WTC11 (cell line): ENCODE measurements around the gene STK16. TPM values are rescaled to one million over a fixed set of nuclear protein-coding genes. Genes with fewer than 3 reads are reported as not detected.

Experiments
- ATAC-seq: fragments of 200-7000 bp; cut with Tn5 transposase; 2 replicates; pipeline ENCODE4 v1.10.0; 2021; ENCODE audit warnings: mild to moderate bottlenecking, moderate library complexity
- CTCF ChIA-PET: fragments of 300-600 bp; sonication (Branson Sonifier 250); formaldehyde crosslinking; loops from one replicate; lab custom pipeline; 2021; ENCODE audit warnings: antibody characterized with exemption; lab: Charles Lee
- POLR2A ChIA-PET: fragments of 350-600 bp; sonication (Branson Sonifier 250); formaldehyde crosslinking; loops from one replicate; lab custom pipeline; 2021; ENCODE audit warnings: antibody characterized with exemption; lab: Charles Lee
- DNase-seq: peaks from one replicate; pipeline ENCODE4 v3.0.0; 2021; ENCODE audit warnings: low spot score
- H3K27ac Mint-ChIP-seq: 2 replicates; pipeline ENCODE4 v1.8.0; 2021; ENCODE audit warnings: mixed read lengths
- H3K27me3 Mint-ChIP-seq: 2 replicates; pipeline ENCODE4 v1.8.0; 2021; ENCODE audit warnings: low read depth, mild to moderate bottlenecking, moderate library complexity, mixed read lengths
- H3K36me3 Mint-ChIP-seq: 2 replicates; pipeline ENCODE4 v1.8.0; 2021; ENCODE audit warnings: mixed read lengths
- H3K4me1 Mint-ChIP-seq: 2 replicates; pipeline ENCODE4 v1.8.0; 2022; ENCODE audit warnings: mixed read lengths
- H3K4me3 Mint-ChIP-seq: 2 replicates; pipeline ENCODE4 v1.8.0; 2021; ENCODE audit warnings: mild to moderate bottlenecking, moderate library complexity, mixed read lengths
- H3K9me3 Mint-ChIP-seq: 2 replicates; pipeline ENCODE4 v1.8.0; 2021; ENCODE audit warnings: mixed read lengths
- ATF3 ChIP-seq: sonication (generic); formaldehyde crosslinking; conservative IDR thresholded peaks from 2 replicates; pipeline ENCODE4 v1.8.1; 2022; ENCODE audit warnings: mild to moderate bottlenecking, missing genetic modification reagents
- CREB1 ChIP-seq: sonication (generic); formaldehyde crosslinking; IDR thresholded peaks from 2 replicates; pipeline ENCODE4 v1.8.0; 2023; ENCODE audit warnings: mild to moderate bottlenecking, missing genetic modification reagents
- ELF4 ChIP-seq: sonication (generic); formaldehyde crosslinking; IDR thresholded peaks from 2 replicates; pipeline ENCODE4 v1.8.1; 2022; ENCODE audit warnings: low read depth, mild to moderate bottlenecking, moderate library complexity, missing genetic modification reagents
- EMX1 ChIP-seq: fragments of 250-450 bp; sonication (Bioruptor Pico); IDR thresholded peaks from 2 replicates; pipeline ENCODE4 v1.8.0; 2021; ENCODE audit warnings: mild to moderate bottlenecking
- ERG ChIP-seq: fragments of 250-450 bp; sonication (Bioruptor Pico); IDR thresholded peaks from 2 replicates; pipeline ENCODE4 v1.8.0; 2021; ENCODE audit warnings: mild to moderate bottlenecking
- HMGA2 ChIP-seq: fragments of 250-450 bp; sonication (Bioruptor Pico); IDR thresholded peaks from 2 replicates; pipeline ENCODE4 v1.4.0; 2021; ENCODE audit warnings: mild to moderate bottlenecking, moderate library complexity
- HMGXB4 ChIP-seq: sonication (generic); formaldehyde crosslinking; IDR thresholded peaks from 2 replicates; pipeline ENCODE4 v1.8.1; 2023; ENCODE audit warnings: mild to moderate bottlenecking, moderate library complexity, missing genetic modification reagents
- JAZF1 ChIP-seq: fragments of 250-450 bp; sonication (Bioruptor Pico); IDR thresholded peaks from 2 replicates; pipeline ENCODE4 v1.9.0; 2021; ENCODE audit warnings: moderate library complexity, mild to moderate bottlenecking, inconsistent platforms
- MYBL2 ChIP-seq: sonication (generic); formaldehyde crosslinking; IDR thresholded peaks from 2 replicates; pipeline ENCODE4 v1.8.1; 2023; ENCODE audit warnings: mild to moderate bottlenecking, moderate library complexity, missing genetic modification reagents
- NFE2L1 ChIP-seq: sonication (generic); formaldehyde crosslinking; IDR thresholded peaks from 2 replicates; pipeline ENCODE4 v1.8.1; 2023; ENCODE audit warnings: missing genetic modification reagents
- NR1H2 ChIP-seq: sonication (generic); formaldehyde crosslinking; IDR thresholded peaks from 2 replicates; pipeline ENCODE4 v1.9.0; 2021; ENCODE audit warnings: mild to moderate bottlenecking, moderate library complexity, missing genetic modification reagents
- NR2C2 ChIP-seq: sonication (generic); formaldehyde crosslinking; IDR thresholded peaks from 2 replicates; pipeline ENCODE4 v1.8.0; 2022; ENCODE audit warnings: mild to moderate bottlenecking, missing genetic modification reagents
- NR3C1 ChIP-seq: sonication (generic); formaldehyde crosslinking; conservative IDR thresholded peaks from 2 replicates; pipeline ENCODE4 v1.8.1; 2023; ENCODE audit warnings: low read depth, mild to moderate bottlenecking, missing genetic modification reagents
- RELA ChIP-seq: sonication (generic); formaldehyde crosslinking; IDR thresholded peaks from 2 replicates; pipeline ENCODE4 v1.8.1; 2022; ENCODE audit warnings: missing genetic modification reagents, mild to moderate bottlenecking, borderline replicate concordance
- TEAD4 ChIP-seq: sonication (generic); formaldehyde crosslinking; IDR thresholded peaks from 2 replicates; pipeline ENCODE4 v1.8.0; 2022; ENCODE audit warnings: mild to moderate bottlenecking, missing genetic modification reagents
- ZBTB43 ChIP-seq: sonication (generic); formaldehyde crosslinking; IDR thresholded peaks from 2 replicates; pipeline ENCODE4 v1.8.1; 2023; ENCODE audit warnings: mild to moderate bottlenecking, missing genetic modification reagents
- ZNF138 ChIP-seq: sonication (generic); formaldehyde crosslinking; conservative IDR thresholded peaks from 2 replicates; pipeline ENCODE4 v1.8.1; 2022; ENCODE audit warnings: mild to moderate bottlenecking, moderate library complexity, missing genetic modification reagents
- ZNF219 ChIP-seq: sonication (generic); formaldehyde crosslinking; IDR thresholded peaks from 2 replicates; pipeline ENCODE4 v1.8.0; 2023; ENCODE audit warnings: missing genetic modification reagents, mild to moderate bottlenecking, borderline replicate concordance
- ZNF423 ChIP-seq: fragments of 250-450 bp; sonication (Bioruptor Pico); IDR thresholded peaks from 2 replicates; pipeline ENCODE4 v2.1.2; 2022; ENCODE audit warnings: mild to moderate bottlenecking, moderate library complexity
- ZNF425 ChIP-seq: fragments of 250-450 bp; sonication (Bioruptor Pico); conservative IDR thresholded peaks from 2 replicates; pipeline ENCODE4 v1.9.0; 2021; ENCODE audit warnings: mild to moderate bottlenecking
- ZNF532 ChIP-seq: fragments of 250-450 bp; sonication (Bioruptor Pico); IDR thresholded peaks from 2 replicates; pipeline ENCODE4 v1.9.0; 2021; ENCODE audit warnings: mild to moderate bottlenecking, borderline replicate concordance
- total RNA-seq: library from RNA; stranded (reverse); gene quantifications from 3 replicates; pipeline ENCODE4 v1.2.3, GENCODE V29; 2021

Gene STK16
- total RNA-seq, 1 experiment from 2014 or later = 27.5 TPM

GRCh38 chr2:219218217-219218731 lies 27.0 kb upstream of the STK16 start (continued):
- 0 out of 2 replicates have a peak, but pooled peaks have one; percentile 2 for TF ChIP-seq ELF4 (CRISPR knock-in tag)
- peak; percentile 13; the same call in 1 of the 2 replicates for TF ChIP-seq RELA (CRISPR knock-in tag)
- no peak for TF ChIP-seq ZNF219 (CRISPR knock-in tag)

GRCh38 chr2:219218732-219219701 lies 26.3 kb upstream of the STK16 start, which contains the start of gene ABCB6:
ABCB6 (minus strand) TSS chr2:219218958; CDS start chr2:219218673, 285 bp downstream.
- Mint-ChIP-seq H3K9me3 (no peaks in the 10 kb centered on the region), H3K27ac (peak within 1 kb of the TSS; percentile 79), H3K4me1 (peaks cover 25% of the 10 kb centered on the region), H3K36me3 (peaks cover 38% of the 10 kb centered on the region), H3K27me3 (no peaks in the 10 kb centered on the region), H3K4me3 (peak within 1 kb of the TSS; percentile 85)
- ChIA-PET POLR2A (interaction anchor here (1.0 to 3.0 kb wide), 8 partner anchors 11 to 265 kb away, joined by 4 to 21 read pairs (median 10); partner anchors contain the start of genes ANKZF1, ATG9A, DNAJB2 and DNPEP), CTCF (interaction anchor here (0.7 to 2.8 kb wide), 11 partner anchors 10 to 310 kb away, joined by 3 to 24 read pairs (median 4); partner anchors contain the start of genes ANKZF1, ATG9A, DNPEP and TUBA4B)
- DNase-seq = peak; percentile 92
- peak; percentile 74 for ATAC-seq
- TF ChIP-seq ZNF423 (CRISPR knock-in tag) = no peak
- peak; percentile 53; the same call in 1 of the 2 replicates for TF ChIP-seq TEAD4 (CRISPR knock-in tag)
- no peak for TF ChIP-seq ZNF532 (CRISPR knock-in tag)
- no peak for TF ChIP-seq ATF3 (CRISPR knock-in tag)
- TF ChIP-seq ZNF138 = 0 out of 2 replicates have a peak, but pooled peaks have one; percentile 41
- TF ChIP-seq CREB1 (CRISPR knock-in tag) = no peak
- TF ChIP-seq HMGA2 (CRISPR knock-in tag) = no peak
- TF ChIP-seq NR2C2 (CRISPR knock-in tag) = no peak
- peak; percentile 78 for TF ChIP-seq NFE2L1 (CRISPR knock-in tag)
- TF ChIP-seq JAZF1 (CRISPR knock-in tag) = no peak
- peak; percentile 92; the same call in 1 of the 2 replicates for TF ChIP-seq ZBTB43 (CRISPR knock-in tag)
- 0 out of 2 replicates have a peak, but pooled peaks have one; percentile 11 for TF ChIP-seq ZNF425 (CRISPR knock-in tag)
- no peak for TF ChIP-seq NR1H2
- TF ChIP-seq ERG (CRISPR knock-in tag) = no peak
- peak; percentile 55; the same call in 1 of the 2 replicates for TF ChIP-seq HMGXB4
- TF ChIP-seq NR3C1 (CRISPR knock-in tag) = no peak
- peak; percentile 78 for TF ChIP-seq MYBL2 (CRISPR knock-in tag)
- TF ChIP-seq EMX1 (CRISPR knock-in tag) = peak; percentile 85
